ENCODE data around the gene P3H2.

DNA sequence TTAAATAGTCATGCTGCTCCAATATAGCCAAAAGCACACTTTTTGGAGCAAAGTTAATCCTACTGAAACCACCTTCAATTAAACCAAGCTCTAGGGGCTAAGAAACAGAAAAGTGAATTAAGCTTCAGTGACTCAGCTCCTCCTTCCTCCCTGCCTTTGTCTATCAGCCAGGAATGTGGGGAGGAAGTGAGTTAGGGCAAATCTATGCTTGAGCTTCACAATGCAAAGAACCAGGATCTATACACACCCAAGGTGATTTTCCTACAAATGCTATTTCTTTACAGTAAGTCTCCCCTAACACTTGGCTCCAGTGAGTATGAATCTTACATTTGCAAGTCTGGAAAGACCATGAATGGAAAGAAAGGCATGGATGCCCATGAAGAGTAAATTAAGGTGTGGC is 212.1 kb downstream of the P3H2 start:
- TF ChIP-seq EZH2 (IDR thresholded peaks at IDR 0.05; ENCODE audit: low read depth), result no peak
- TF ChIP-seq, protein P1, sequence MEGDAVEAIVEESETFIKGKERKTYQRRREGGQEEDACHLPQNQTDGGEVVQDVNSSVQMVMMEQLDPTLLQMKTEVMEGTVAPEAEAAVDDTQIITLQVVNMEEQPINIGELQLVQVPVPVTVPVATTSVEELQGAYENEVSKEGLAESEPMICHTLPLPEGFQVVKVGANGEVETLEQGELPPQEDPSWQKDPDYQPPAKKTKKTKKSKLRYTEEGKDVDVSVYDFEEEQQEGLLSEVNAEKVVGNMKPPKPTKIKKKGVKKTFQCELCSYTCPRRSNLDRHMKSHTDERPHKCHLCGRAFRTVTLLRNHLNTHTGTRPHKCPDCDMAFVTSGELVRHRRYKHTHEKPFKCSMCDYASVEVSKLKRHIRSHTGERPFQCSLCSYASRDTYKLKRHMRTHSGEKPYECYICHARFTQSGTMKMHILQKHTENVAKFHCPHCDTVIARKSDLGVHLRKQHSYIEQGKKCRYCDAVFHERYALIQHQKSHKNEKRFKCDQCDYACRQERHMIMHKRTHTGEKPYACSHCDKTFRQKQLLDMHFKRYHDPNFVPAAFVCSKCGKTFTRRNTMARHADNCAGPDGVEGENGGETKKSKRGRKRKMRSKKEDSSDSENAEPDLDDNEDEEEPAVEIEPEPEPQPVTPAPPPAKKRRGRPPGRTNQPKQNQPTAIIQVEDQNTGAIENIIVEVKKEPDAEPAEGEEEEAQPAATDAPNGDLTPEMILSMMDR (conservative IDR thresholded peaks at IDR 0.05), result no peak
